ENCODE results near the gene ABHD8. TPM values are rescaled to one million over a fixed set of nuclear protein-coding genes. Genes with fewer than 3 reads are reported as not detected.

ABHD8 gene
- total and polyA plus RNA-seq, 2 donors from 2014 or later, result 9.6 to 20.0 TPM

DNA sequence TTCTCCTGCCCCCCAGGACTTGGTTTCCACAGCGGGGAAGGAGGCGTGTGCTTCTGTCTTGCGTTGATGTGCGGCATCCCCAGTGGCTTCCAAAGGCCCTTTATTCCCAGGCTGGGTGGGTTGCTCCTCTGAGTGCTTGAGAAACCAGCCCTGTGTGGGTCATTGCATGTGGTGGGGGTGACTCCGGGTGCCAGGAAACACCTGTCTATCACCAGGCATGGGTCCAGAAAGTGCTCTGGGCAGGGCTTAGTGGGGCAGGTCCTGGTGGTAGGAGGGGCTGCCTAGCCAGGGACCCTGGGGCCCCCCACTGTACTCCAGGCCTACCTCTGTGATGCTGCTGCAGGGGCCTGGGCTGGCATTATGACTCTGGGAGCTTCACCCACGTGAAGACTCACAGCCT lies 15.7 kb upstream of the ABHD8 start:
- FAIRE-seq, result no peak
- H3K4me1 ChIP-seq (ENCODE audit: control insufficient read depth in 2 of 3, insufficient read depth in 2 of 3, low read depth in 1 of 3, low read length in 3 of 3), result no peaks in the 10 kb centered on the region

DNA sequence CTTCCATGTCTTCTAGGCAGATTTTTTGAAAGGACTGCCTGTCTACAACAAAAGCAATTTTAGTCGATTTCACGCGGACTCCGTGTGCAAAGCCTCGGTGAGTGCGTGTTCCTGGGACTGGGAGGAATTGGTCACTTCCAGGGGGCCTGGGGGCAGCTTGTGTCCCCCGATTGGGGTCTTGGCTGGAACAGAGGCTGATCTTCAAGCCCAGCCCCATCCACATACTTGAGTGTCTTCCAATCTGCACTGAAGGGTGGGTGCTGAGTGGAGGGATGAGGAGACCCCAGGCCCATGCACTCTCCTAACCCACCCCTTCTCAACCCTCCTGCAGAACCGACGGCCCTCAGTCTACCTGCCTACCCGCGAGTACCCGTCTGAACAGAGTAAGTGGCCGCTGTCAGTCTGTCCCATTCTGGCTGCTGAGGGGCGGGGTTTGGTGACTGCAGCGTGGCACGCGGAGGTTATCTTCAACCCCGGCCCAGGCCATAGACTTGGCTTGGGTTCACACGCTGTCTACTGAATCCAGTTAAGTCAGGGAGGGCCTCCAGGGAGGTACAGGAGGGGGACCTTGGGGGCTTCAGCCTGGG lies 10.9 kb upstream of the ABHD8 start:
- Histone ChIP-seq H3K9ac (ENCODE audit: low read length in 3 of 3) (no peak overlapping the region), H3K36me3 (ENCODE audit: control insufficient read depth in 2 of 3, insufficient read depth in 3 of 3, low read length in 3 of 3) (peaks cover 0 to 17% (median 4%) of the 10 kb centered on the region in 3 donors), H3K27ac (ENCODE audit: low read depth in 2 of 2, low read length in 2 of 2) (no peak overlapping the region), H3K4me3 (ENCODE audit: low read length in 3 of 3) (no peak overlapping the region), H3K27me3 (ENCODE audit: control insufficient read depth, insufficient read depth, low read length) (no peaks in the 10 kb centered on the region), H3K9me3 (ENCODE audit: control insufficient read depth in 2 of 3, insufficient read depth in 1 of 3, low read length in 3 of 3) (no peaks in the 10 kb centered on the region), H3K4me1 (ENCODE audit: control insufficient read depth in 2 of 3, insufficient read depth in 2 of 3, low read depth in 1 of 3, low read length in 3 of 3) (peaks cover 0 to 16% (median 6%) of the 10 kb centered on the region in 3 donors)
- DNase-seq, result no peak
- no peak for FAIRE-seq
- TF ChIP-seq, protein P1, sequence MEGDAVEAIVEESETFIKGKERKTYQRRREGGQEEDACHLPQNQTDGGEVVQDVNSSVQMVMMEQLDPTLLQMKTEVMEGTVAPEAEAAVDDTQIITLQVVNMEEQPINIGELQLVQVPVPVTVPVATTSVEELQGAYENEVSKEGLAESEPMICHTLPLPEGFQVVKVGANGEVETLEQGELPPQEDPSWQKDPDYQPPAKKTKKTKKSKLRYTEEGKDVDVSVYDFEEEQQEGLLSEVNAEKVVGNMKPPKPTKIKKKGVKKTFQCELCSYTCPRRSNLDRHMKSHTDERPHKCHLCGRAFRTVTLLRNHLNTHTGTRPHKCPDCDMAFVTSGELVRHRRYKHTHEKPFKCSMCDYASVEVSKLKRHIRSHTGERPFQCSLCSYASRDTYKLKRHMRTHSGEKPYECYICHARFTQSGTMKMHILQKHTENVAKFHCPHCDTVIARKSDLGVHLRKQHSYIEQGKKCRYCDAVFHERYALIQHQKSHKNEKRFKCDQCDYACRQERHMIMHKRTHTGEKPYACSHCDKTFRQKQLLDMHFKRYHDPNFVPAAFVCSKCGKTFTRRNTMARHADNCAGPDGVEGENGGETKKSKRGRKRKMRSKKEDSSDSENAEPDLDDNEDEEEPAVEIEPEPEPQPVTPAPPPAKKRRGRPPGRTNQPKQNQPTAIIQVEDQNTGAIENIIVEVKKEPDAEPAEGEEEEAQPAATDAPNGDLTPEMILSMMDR (IDR thresholded peaks at IDR 0.05; ENCODE audit: borderline replicate concordance, extremely low read depth, insufficient read depth), result no peak
- intact Hi-C loops (cut with DNase I), result no loop called here

More for the DNA sequence above, 15.7 kb upstream of the ABHD8 start:
- Histone ChIP-seq H3K9me3 (ENCODE audit: control insufficient read depth in 2 of 3, insufficient read depth in 1 of 3, low read length in 3 of 3) (no peaks in the 10 kb centered on the region), H3K4me3 (ENCODE audit: low read length in 3 of 3) (no peak overlapping the region), H3K9ac (ENCODE audit: low read length in 3 of 3) (no peak overlapping the region), H3K27me3 (ENCODE audit: control insufficient read depth, insufficient read depth, low read length) (no peaks in the 10 kb centered on the region), H3K27ac (ENCODE audit: low read depth in 2 of 2, low read length in 2 of 2) (no peak overlapping the region), H3K36me3 (ENCODE audit: control insufficient read depth in 2 of 3, insufficient read depth in 3 of 3, low read length in 3 of 3) (peaks cover 0 to 16% (median 9%) of the 10 kb centered on the region in 3 donors)
- TF ChIP-seq, protein P1 (IDR thresholded peaks at IDR 0.05; ENCODE audit: borderline replicate concordance, extremely low read depth, insufficient read depth), result no peak
- intact Hi-C loops (cut with DNase I), result no loop called here
- DNase-seq, result no peak

DNA sequence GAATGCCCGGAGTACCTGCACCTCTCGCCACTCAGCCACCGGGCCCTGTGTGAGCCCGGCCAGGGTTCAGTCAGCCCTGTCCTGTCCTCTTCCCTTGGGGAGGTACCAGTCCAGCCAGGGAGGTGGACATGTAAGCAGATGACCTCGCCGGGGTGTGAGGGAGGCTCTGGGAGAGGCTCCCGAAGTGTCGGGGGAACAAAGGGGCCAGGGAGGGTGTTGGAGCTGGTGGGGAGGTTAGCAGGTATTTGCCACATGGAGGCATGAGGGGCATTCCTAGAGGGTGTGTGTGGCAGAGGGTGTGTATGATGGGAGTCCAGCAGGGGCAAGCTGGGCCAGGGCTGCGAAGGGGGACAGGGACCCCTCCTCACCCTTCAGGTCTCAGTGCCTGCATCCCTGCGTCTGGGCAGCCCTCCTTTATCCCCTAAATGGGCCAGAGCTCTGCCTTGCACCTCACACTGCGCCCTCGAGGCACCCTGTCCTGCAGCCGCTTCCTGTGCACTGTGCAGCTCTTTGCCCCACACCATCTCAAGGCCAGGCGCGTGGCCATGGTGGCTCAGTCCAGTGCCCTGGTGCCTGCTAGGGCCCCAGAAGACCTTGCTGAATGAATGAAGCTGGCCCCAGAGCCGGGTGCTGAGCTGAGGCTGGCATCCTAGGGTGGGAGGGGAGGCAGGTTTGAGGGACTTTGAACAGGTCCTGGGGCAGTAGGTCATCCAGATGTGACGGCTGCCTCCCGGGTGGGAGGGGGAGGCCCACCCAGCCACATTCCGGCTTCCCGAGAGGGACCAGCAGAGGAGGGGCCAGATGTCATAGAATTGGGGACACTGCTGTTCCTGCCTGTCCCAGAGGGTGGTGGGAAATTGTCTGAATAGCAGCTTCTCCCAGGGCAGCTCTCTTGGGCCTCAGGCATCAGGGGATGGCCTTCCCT lies 9.2 kb upstream of the ABHD8 start:
- intact Hi-C loops (cut with DNase I), result no loop called here
- Histone ChIP-seq H3K9me3 (ENCODE audit: control insufficient read depth in 2 of 3, insufficient read depth in 1 of 3, low read length in 3 of 3) (no peaks in the 10 kb centered on the region), H3K4me3 (ENCODE audit: low read length in 3 of 3) (no peak overlapping the region), H3K27ac (ENCODE audit: low read depth in 2 of 2, low read length in 2 of 2) (no peak overlapping the region), H3K4me1 (ENCODE audit: control insufficient read depth in 2 of 3, insufficient read depth in 2 of 3, low read depth in 1 of 3, low read length in 3 of 3) (peaks cover 0 to 18% (median 6%) of the 10 kb centered on the region in 3 donors), H3K36me3 (ENCODE audit: control insufficient read depth in 2 of 3, insufficient read depth in 3 of 3, low read length in 3 of 3) (peaks cover 0 to 17% (median 4%) of the 10 kb centered on the region in 3 donors), H3K27me3 (ENCODE audit: control insufficient read depth, insufficient read depth, low read length) (no peaks in the 10 kb centered on the region), H3K9ac (ENCODE audit: low read length in 3 of 3) (no peak overlapping the region)
- no peak for DNase-seq
- no peak for FAIRE-seq
- TF ChIP-seq, protein P1 (IDR thresholded peaks at IDR 0.05; ENCODE audit: borderline replicate concordance, extremely low read depth, insufficient read depth), result no peak

Data from kidney (tissue), 14 donors.